Fibroblast of the conjunctiva (primary cell): Measurements from ENCODE around the gene WASHC2C.
"Not testable (repeated sequence)": the region's sequence is repeated elsewhere in the genome, so short reads cannot be mapped to it uniquely, and the experiment has no call there.

ENCODE experiments used
- DNase-seq: peaks from one replicate; pipeline ENCODE4 v3.0.0-alpha.2; 2010; ENCODE audit warnings: low read depth

WASHC2C gene

DNA sequence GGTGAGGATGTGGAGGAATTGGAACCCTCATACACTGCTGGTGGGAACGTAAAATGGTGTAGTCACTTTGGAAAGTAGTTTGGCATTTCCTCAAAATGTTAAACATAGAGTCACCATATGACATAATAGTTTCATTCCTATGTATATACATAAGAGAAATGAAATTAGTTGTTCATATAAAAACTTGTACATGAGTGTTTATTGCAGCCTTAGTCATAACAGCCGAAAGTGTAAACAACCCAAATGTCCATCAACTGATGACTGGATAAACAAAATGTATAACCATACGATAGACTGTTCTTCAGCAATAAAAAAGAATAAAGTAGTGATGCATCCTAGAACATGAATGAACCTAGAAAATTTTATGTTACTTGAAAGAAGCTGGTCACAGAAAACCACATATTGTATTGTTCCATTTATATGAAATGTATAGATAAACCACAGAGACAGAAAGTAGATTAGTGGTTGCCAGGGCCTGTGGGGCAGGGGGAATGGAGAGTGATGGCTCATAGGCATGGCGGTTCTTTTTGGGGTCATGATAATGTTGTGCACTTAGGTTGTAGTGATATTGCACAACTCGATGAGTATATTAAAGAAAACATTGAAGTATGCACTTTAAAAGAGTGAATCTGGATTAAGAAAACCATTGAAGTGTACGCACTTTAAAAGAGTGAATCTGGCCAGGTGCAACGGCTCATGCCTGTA, 44.8 kb downstream of the WASHC2C start:
- not testable (repeated sequence) for DNase-seq

DNA sequence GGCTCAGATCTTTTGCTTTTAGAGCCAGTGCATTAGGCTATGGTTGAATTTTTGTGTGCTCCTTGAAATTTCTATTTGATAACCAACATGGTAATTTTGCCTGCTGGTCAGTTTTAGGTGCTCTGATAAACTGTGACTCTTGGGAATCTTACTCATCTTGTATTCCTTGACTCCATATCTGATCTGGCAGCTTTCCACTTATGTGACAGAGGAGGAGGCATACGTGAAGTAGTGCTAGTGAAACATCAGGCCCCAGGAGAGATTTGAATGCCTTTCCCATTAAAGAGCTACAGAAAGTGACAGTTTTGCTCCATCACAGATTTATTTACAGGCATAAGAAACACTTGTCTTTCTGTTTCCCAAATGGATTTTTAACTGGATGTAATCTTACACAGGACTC, 59.2 kb downstream of the WASHC2C start:
- not testable (repeated sequence) for DNase-seq

DNA sequence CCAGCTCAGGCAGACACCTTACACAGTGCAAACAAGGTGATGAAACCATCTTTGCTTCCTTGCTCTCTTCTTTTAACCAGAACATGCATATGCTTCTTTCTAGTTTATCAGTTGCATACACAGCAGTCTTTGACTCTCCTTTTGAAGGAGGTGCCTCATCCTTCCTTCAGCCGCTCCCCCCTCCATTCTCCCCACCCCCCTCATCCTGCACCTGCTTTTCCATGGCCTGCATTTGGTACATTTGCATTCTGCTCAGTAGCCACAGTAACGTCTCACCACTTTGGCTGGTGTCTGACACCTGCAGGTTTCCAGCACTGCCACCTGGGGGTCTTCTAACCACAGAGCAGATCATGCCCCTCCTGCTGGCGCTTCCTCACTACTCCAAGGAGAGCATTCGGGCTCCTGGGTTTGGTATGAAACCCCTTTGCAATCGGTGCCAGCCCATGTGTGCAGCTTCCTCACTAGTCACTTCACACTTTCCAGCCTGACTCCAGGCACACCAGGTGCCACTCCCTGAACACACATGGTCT, 60.2 kb downstream of the WASHC2C start:
- not testable (repeated sequence) for DNase-seq

DNA sequence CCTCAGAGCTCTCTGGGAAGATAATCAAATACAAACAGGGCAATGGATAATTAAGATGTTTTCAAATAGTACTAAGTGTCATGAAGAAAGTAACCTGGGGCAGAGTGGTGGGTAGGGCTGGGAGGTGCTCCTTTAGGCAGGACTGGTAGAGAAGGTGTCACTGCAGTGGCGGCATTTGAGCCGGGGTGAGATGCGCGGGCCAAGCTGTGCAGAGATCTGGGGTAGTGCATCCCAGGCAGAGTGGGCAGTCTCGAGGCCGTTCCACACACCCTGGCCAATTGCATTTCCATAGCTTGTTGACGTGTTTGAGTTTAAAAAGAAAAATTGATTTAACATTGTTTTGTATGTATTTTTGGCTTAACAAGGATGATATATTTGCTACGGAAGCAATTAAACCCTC, 62.9 kb downstream of the WASHC2C start:
- not testable (repeated sequence) for DNase-seq

DNA sequence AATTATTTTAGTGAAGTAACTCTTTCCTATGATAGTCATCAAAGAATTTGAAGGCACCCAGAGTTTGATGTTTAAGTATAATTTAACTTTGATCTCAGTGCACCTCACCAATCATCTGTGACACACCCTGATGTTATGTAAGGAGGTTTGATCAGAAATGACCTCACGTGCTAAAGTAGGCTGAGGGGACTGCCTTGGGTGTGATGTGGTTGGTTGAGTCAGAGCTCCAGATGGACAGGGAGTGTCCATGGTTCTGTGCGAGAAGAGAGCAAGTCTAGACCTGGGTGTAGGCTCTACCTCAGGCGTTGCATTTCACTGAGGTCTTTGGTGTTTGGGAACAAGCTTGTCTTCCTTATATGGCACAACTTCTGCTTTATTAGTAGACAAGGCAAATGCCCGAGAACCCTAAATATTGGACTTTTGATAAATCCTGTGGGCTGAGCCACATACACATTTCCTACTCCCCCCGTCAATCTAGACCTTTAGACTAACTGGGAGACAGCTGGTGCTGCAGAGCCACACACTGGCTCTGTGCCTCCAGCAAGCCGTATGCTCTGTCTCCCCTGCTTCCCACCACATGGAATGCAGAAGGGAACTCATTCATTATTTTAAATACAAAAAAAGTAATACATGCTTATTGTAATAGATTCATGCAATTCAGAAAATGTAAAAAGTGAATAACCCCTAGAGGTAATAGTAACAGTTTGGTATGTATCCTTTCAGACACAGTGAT, 63.8 kb downstream of the WASHC2C start:
- DNase-seq = not testable (repeated sequence)

DNA sequence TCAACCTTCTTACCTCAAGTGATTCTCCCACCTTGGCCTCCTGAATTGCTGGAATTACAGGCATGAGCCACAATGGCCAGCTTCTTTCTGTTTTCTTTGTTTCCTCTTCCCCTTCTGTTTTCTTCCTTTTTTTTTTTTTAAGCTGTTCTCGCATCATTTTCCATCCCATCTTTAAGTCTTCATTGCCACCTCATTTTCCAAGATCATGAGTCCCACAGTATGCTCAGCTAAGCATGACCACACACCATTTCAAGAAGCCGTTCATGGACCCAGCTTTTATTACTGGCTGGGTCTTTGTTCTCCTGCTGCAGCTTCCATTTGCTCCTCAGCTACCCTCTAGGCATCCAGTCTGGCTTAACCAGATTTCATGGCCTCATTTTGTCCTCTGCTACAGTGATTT, 67.7 kb downstream of the WASHC2C start:
- not testable (repeated sequence) for DNase-seq

DNA sequence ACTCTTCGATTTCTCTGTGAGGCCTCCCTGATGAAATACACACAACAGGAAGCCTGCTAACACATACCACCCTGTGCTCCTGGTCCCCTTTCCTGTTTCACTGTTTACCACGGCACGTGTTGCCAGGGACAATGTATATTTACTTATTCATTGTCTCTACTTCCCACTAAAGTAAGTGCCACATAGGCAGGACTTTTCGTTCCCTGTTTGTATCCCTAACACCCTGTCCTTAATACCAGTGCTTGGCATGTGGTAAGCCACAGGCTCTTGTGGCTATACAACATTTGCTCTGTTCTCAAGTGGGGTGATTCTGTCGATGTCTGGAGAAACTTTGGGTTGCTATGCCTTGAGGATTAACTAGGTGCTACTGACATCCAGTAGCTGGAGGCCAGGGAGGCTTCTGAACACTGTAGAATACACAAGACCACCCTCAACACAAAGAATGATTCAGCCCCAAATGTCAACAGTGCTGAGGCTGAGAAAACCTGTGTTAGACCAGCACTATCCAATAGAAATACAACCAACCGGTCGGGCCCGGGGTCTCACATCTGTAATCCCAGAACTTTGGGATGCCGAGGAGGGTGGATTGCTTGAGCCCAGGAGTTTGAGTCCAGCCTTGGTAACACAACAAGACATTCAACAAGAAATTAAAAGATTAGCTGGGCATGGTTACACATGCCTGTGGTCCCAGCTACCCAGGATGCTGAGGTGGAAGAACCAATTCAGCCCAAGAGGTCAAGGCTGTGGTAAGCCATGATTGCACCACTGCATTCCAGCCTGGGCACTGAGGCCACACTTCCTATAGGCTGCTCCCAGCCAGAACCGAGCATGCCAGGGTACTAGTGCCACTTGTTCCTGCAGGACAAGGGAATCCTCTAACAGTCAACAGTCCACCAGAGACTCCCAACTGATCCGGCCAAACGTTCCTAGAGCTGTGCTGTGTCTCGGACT, 76.3 kb downstream of the WASHC2C start:
- DNase-seq = not testable (repeated sequence)

DNA sequence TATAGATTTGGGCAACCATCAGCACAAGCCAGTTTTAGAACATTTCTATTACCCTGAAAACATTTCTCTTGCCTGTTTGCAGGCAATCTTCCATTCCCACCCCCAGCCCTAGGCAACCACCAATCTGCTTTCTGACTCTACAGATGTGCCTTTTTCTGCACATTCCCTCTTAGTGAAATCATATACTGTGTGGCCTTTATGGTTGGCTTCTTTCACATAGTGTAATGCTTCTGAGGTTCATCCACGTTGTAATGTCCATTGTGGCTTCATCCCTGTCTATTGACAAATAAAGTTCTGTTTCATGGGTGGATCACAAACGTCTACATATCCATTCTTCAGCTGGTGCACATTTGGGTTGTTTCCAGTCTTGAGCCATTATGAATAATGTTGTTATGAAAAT, 77.9 kb downstream of the WASHC2C start:
- not testable (repeated sequence) for DNase-seq

DNA sequence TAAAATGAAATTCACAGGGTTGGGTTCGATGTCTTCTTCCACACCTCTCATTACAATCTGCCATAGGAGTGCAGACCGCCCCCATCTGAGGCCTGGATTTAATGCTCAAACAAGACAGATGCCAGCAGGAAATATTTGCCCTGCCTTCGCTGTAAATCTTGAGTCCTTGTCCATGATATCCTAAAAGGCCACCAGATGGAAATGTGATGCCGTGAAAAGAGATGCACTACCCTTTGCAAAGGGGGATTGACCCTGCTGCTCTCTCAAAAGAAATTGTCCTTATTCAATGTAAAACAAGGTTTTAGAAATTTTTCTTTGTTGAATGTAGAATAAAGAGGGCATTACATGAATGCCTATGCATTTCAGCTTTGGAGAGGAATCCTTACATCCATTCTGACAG, 82.8 kb downstream of the WASHC2C start:
- DNase-seq = no peak

DNA sequence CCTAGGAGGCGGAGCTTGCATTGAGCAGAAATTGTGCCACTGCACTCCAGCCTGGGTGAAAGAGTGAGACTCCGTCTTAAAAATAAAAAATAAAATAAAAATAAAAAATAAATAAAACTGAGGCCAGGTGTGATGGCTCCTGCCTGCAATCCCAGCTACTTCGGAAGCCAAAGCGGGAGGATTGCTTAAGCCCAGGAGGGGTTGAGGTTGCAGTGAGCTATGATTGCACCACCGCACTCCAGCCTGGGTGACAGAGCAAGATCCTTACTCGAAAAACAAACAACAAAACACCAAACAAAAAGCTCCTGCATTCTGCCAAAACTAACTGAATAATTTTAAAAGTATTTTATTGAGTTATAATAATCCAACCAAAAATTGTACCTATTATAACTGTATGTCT, 84.0 kb downstream of the WASHC2C start:
- no peak for DNase-seq

DNA sequence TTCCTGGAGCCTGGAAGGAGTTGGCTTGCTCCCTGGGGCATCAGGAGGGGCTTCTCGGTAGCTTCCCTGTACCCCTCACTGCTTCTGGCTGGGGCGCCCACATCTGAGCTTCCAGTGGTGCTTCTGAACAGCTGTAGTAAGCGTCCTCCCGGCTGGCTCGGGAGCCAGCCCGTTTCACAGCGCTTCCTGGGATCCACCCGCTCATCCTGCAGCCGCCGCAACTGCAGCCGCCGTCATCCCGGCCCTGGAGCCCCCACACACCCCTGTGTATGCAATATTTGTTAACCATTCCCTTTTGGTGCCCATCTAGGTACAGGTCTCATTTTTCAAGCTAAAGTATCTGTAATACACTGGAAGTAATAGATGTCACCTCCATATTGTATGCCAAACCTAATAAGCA, 85.9 kb downstream of the WASHC2C start:
- not testable (repeated sequence) for DNase-seq

DNA sequence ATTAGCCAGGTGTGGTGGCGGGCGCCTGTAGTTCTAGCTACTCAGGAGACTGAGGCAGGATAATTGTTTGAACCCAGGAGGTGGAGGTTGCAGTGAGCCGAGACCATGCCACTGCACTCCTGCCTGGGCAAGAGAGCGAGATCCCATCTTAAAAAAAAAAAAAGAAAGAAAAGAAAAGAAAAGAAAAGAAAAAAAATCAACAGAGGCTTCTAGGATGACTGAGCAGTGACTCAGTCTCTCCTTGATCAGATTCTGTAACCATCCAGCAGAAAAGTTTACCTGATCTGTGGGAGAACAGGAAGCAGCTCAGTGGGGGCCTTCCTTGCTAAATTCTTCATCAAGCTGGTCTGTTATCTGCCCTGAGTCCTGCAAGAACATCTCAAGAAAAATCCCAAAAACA, 87.1 kb downstream of the WASHC2C start:
- DNase-seq = not testable (repeated sequence)

DNA sequence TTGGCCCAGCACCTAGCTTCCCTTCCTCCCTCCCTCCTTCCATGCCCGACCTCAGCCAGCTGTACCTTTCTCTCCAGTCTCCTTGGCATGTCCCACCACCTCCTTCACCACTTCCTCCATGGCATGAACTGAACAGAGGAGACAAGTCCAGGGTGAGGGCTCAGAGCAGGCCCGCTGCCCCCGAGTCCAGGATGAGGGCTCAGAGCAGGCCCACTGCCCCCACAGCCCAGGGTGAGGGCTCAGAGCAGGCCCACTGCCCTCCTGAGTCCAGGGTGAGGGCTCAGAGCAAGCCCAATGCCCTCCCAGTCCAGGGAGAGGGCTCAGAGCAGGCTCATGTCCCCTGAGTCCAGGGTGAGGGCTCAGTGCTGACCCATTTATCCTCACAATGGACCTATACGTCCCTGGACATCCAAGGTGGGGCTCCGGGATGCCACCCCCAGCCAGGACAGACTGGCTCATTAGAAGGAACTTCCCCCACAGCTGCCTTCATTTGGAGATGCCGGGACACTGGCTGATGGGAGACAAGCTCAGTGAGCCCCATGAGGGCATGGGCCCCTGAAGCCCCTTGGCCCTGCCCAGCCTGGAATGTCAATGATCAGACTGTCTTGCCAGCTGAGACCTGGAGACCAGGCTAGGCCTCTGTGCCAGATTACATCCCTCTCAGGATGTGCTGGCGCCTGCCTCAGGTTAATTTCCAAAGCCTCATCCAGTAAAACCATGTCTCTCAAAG, 90.2 kb downstream of the WASHC2C start:
- no peak for DNase-seq

DNA sequence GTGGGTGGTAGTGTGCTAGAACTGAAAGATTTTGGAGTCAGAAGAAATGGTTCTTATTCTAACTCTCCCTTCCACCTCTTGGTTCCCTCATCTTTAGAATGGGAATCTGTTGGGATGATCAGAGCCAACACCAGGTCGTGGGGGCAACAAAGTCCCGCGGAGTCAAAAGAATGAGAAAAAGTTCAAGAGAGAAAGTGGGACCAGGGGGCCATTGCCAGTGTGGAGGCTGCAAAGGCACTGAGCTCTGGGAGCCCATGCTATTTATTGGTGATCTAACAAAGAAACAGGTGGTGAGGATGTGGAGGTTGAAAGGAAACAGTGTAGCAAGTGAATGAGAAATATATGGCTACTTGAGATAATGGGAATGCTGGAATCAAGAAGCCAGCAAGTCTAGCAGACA, 90.8 kb downstream of the WASHC2C start:
- DNase-seq = no peak

DNA sequence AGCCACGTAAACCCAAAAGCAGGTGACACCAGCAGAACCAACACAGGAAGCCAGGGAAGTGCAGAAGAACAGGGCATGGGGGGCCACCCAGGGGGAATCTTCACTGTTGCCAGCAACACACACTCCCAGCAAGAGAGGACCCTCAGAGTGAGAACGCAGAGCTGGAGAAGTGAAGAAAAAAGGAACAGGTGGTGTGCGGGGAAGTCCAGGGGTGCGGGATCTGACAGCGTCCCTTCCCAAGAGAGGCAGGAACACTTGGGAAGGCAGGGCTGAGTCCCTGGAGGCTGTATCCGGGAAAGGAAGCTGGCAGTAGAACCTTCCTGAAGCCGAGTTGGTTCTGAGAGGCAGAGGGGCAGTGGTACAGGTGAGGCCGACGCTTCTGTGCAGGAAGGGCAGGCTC, 92.5 kb downstream of the WASHC2C start:
- no peak for DNase-seq

DNA sequence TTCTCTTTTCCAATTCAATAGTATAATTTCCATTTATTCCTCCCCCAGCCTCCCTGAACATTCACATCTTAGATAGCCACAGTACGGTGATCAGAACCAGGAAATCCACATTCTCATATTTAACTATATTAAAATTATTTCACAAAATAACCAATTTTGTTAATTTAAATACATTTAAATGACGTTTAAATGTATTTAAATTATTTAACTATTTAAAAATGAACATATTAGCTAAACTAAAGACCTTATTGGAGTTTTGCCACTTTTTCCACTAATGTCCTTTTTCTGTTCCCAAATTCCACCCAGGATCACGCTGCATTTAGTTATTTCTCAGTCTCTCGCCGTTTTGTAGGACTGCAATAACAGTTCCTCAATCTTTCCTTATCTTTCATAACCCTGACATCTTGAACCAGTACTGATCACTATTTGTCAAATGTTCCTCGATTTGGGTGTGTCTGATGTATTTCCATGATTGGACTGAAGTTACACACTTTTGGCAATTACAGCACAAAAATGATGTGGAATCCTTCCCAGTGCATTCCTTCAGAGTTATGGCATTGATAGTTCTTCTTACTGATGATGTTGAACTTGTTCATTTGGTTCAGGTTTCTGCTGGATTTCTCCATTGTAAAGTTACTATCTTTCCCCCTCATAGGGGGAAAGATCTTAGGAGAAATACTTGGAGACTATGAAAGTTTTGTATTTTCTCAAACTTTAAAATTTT, 93.2 kb downstream of the WASHC2C start:
- DNase-seq = not testable (repeated sequence)

DNA sequence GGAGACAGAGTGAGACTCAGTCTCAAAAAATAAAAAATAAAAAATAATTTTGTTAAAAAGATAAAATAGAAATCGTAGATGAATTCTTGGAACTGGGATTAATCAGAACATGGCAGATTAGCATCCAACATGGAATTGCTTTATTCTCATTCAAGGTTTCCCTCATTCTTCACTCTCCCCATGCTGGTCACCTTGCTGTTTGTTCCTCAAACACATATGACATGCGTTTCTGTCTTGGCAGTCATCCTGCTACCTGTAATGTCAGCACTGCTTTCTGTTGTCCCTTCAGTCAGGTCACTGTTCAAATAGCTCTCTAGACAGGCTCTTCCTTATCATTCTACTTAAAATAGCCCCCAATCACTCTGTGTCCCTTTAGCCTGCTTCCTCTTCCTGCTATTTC, 95.9 kb downstream of the WASHC2C start:
- not testable (repeated sequence) for DNase-seq
